GM19193 (cell line): ENCODE measurements around the gene LSM12.

Experiments used
- POLR2A ChIP-seq: IDR thresholded peaks from 4 replicates; pipeline ENCODE4 v1.6.1; 2011; ENCODE audit not compliant: insufficient read depth, insufficient read length; ENCODE audit errors: extremely low read depth

LSM12 gene

GRCh38 chr17:44045486-44045885, 21.0 kb downstream of the LSM12 start:
- TF ChIP-seq POLR2A: no peak

GRCh38 chr17:44044071-44044470, 22.4 kb downstream of the LSM12 start:
- TF ChIP-seq POLR2A: no peak

- TF ChIP-seq POLR2A: no peak
Observed at GRCh38 chr17:44043272-44043696, 23.2 kb downstream of the LSM12 start.

GRCh38 chr17:44039829-44040635, 26.4 kb downstream of the LSM12 start:
- no peak for TF ChIP-seq POLR2A

GRCh38 chr17:44038604-44039011, 27.9 kb downstream of the LSM12 start:
- no peak for TF ChIP-seq POLR2A

GRCh38 chr17:44037471-44037870, 29.0 kb downstream of the LSM12 start:
- TF ChIP-seq POLR2A: no peak

- TF ChIP-seq POLR2A: no peak
Observed at GRCh38 chr17:44033861-44034408, 32.5 kb downstream of the LSM12 start.

GRCh38 chr17:44030482-44030881, 36.0 kb downstream of the LSM12 start:
- no peak for TF ChIP-seq POLR2A

- no peak for TF ChIP-seq POLR2A
Observed at GRCh38 chr17:44029736-44030135, 36.7 kb downstream of the LSM12 start.

- TF ChIP-seq POLR2A: no peak
Observed at GRCh38 chr17:44024853-44025252, 41.6 kb downstream of the LSM12 start.

GRCh38 chr17:44024271-44024663, 42.2 kb downstream of the LSM12 start:
- no peak for TF ChIP-seq POLR2A

GRCh38 chr17:44023545-44024270, 42.8 kb downstream of the LSM12 start:
- no peak for TF ChIP-seq POLR2A

GRCh38 chr17:44022246-44022645, 44.2 kb downstream of the LSM12 start:
- no peak for TF ChIP-seq POLR2A

- TF ChIP-seq POLR2A: peak; percentile 73
Observed at GRCh38 chr17:44014437-44015172, 51.9 kb downstream of the LSM12 start, which contains the start of gene TMEM101. Gene TMEM101 (minus strand): TSS chr17:44014963. CDS start chr17:44014952, 11 bp downstream.

GRCh38 chr17:44014133-44014436, 52.4 kb downstream of the LSM12 start:
- no peak for TF ChIP-seq POLR2A
